Neuronal stem cell (in vitro differentiated cells): ENCODE data around the gene GABBR2.

ENCODE experiments used
- DNase-seq: peaks from one replicate; pipeline ENCODE4 v3.0.0-alpha.2; 2013; ENCODE audit warnings: low spot score
- H2AFZ ChIP-seq: one replicate; pipeline ENCODE4 v1.6.1; 2013; ENCODE audit warnings: mild to moderate bottlenecking, low read length, inconsistent platforms
- H2AK5ac ChIP-seq: 2 replicates; pipeline ENCODE4 v1.6.1; 2013; ENCODE audit warnings: low read depth, mild to moderate bottlenecking, inconsistent platforms, low read length, moderate library complexity, mixed read lengths
- H2BK120ac ChIP-seq: 2 replicates; pipeline ENCODE4 v1.6.1; 2013; ENCODE audit warnings: low read depth, mild to moderate bottlenecking, inconsistent platforms, low read length, moderate library complexity, mixed read lengths
- H2BK12ac ChIP-seq: one replicate; pipeline ENCODE4 v1.6.1; 2013; ENCODE audit warnings: low read length, inconsistent platforms
- H2BK15ac ChIP-seq: 2 replicates; pipeline ENCODE4 v1.6.1; 2013; ENCODE audit warnings: mild to moderate bottlenecking, low read length, inconsistent platforms, mixed read lengths
- H2BK5ac ChIP-seq: one replicate; pipeline ENCODE4 v1.6.1; 2013; ENCODE audit warnings: inconsistent platforms, mild to moderate bottlenecking, low read length, moderate library complexity
- H3K14ac ChIP-seq: one replicate; pipeline ENCODE4 v1.6.1; 2013; ENCODE audit warnings: low read length, inconsistent platforms
- H3K18ac ChIP-seq: 2 replicates; pipeline ENCODE4 v1.6.1; 2013; ENCODE audit warnings: low read length, inconsistent platforms
- H3K23ac ChIP-seq: 2 replicates; pipeline ENCODE4 v1.6.1; 2013; ENCODE audit warnings: low read depth, mild to moderate bottlenecking, mixed read lengths, low read length, inconsistent platforms; ENCODE audit not compliant: poor library complexity
- H3K27ac ChIP-seq: replicated peaks from 3 replicates; pipeline ENCODE4 v1.5.1; 2013; ENCODE audit warnings: low read length, inconsistent platforms
- H3K27me3 ChIP-seq, 3 experiments: 2 replicates each; pipeline ENCODE4 v1.6.1; 2013; ENCODE audit warnings: low read length in 3 of 3, mild to moderate bottlenecking in 2 of 3, inconsistent platforms in 1 of 3, low read depth in 1 of 3, mixed read lengths in 1 of 3, moderate library complexity in 1 of 3; ENCODE audit not compliant: control insufficient read depth in 3 of 3, insufficient read depth in 3 of 3
- H3K36me3 ChIP-seq, 2 donors: replicated peaks in 1 of 2; 2 replicates each; pipeline ENCODE4 v1.6.1; 2013; ENCODE audit warnings: low read length in 2 of 2; ENCODE audit not compliant: control insufficient read depth in 2 of 2, insufficient read depth in 2 of 2
- H3K4ac ChIP-seq: 2 replicates; pipeline ENCODE4 v1.6.1; 2013; ENCODE audit warnings: inconsistent platforms, mild to moderate bottlenecking, low read length, moderate library complexity
- H3K4me1 ChIP-seq, 2 donors: 1 replicate in 1 of 2; 2 replicates in 1 of 2; pipeline ENCODE4 v1.6.1; 2013; ENCODE audit warnings: low read length in 2 of 2, low read depth in 1 of 2; ENCODE audit not compliant: control insufficient read depth in 2 of 2, insufficient read depth in 1 of 2
- H3K4me2 ChIP-seq: one replicate; pipeline ENCODE4 v1.6.1; 2013; ENCODE audit warnings: mild to moderate bottlenecking, low read length, inconsistent platforms; ENCODE audit not compliant: insufficient read depth, poor library complexity, severe bottlenecking
- H3K4me3 ChIP-seq, 2 donors: 2 replicates each; pipeline ENCODE4 v1.5.1; 2013; ENCODE audit warnings: low read length in 2 of 2, mild to moderate bottlenecking in 2 of 2, inconsistent platforms in 1 of 2, moderate library complexity in 1 of 2
- H3K79me1 ChIP-seq: one replicate; pipeline ENCODE4 v1.6.1; 2013; ENCODE audit warnings: low read depth, mild to moderate bottlenecking, inconsistent platforms, low read length, moderate library complexity
- H3K9ac ChIP-seq: one replicate; pipeline ENCODE4 v1.6.1; 2013; ENCODE audit warnings: mild to moderate bottlenecking, low read depth, low read length, inconsistent platforms; ENCODE audit not compliant: poor library complexity
- H3K9me3 ChIP-seq, 2 donors: replicated peaks in 1 of 2; 2 replicates each; pipeline versions ENCODE3 to v1.6.1; 2013; ENCODE audit warnings: low read length in 2 of 2, mild to moderate bottlenecking in 2 of 2, inconsistent platforms in 1 of 2, low read depth in 1 of 2, mixed read lengths in 1 of 2, moderate library complexity in 1 of 2; ENCODE audit not compliant: control insufficient read depth in 2 of 2, insufficient read depth in 1 of 2
- H4K8ac ChIP-seq: one replicate; pipeline ENCODE4 v1.6.1; 2013; ENCODE audit warnings: low read depth, mild to moderate bottlenecking, inconsistent platforms, low read length, moderate library complexity
- H4K91ac ChIP-seq: one replicate; pipeline ENCODE4 v1.6.1; 2013; ENCODE audit warnings: low read length, low read depth, mild to moderate bottlenecking, inconsistent platforms; ENCODE audit not compliant: poor library complexity
- WGBS, 2 donors: extraction: QIAGEN DNeasy Blood & Tissue Kit; methylation state at CpG; one replicate each; pipeline ENCODE4 v1.1.7; 2013; ENCODE audit warnings: missing lambda C conversion rate in 2 of 2, mixed read lengths in 1 of 2; ENCODE audit not compliant: insufficient read length in 2 of 2, insufficient replicate concordance in 1 of 2; ENCODE audit errors: extremely low coverage in 2 of 2; 5-methylcytosine and 5-hydroxymethylcytosine counted together

Gene GABBR2

GRCh38 chr9:98280574-98280973 lies 428.2 kb downstream of the GABBR2 start:
- H3K36me3 ChIP-seq, result no peaks in the 10 kb centered on the region
- H4K91ac ChIP-seq, result no peak overlapping the region
- H4K8ac ChIP-seq, result no peak overlapping the region
- no peaks in the 10 kb centered on the region for H3K9me3 ChIP-seq
- no CpG with 5 or more reads among the region's 6 CpGs for WGBS, 2 donors
- no peak overlapping the region for H3K23ac ChIP-seq
- no peak overlapping the region for H2AFZ ChIP-seq
- H2AK5ac ChIP-seq, result no peak overlapping the region
- H3K27me3 ChIP-seq, result peaks cover 0 to 16% (median 0%) of the 10 kb centered on the region in 3 experiments
- no peak overlapping the region for H3K4ac ChIP-seq
- H3K27ac ChIP-seq, result no peak overlapping the region
- no peak overlapping the region for H3K4me2 ChIP-seq
- no peak overlapping the region for H2BK15ac ChIP-seq
- H3K18ac ChIP-seq, result no peak overlapping the region
- H2BK5ac ChIP-seq, result no peak overlapping the region
- no peak overlapping the region for H3K9ac ChIP-seq
- H3K4me3 ChIP-seq, result no peak overlapping the region
- no peak for DNase-seq
- H3K4me1 ChIP-seq, result peaks cover 0 to 3% of the 10 kb centered on the region in 2 donors
- H3K79me1 ChIP-seq, result no peaks in the 10 kb centered on the region
- no peak overlapping the region for H2BK12ac ChIP-seq
- H2BK120ac ChIP-seq, result no peak overlapping the region
- H3K14ac ChIP-seq, result no peak overlapping the region

GRCh38 chr9:98280162-98280561 lies 428.6 kb downstream of the GABBR2 start:
- H3K14ac ChIP-seq, result peak overlapping the region; percentile 47
- H3K27ac ChIP-seq, result no peak overlapping the region
- no peaks in the 10 kb centered on the region for H3K9me3 ChIP-seq
- peak overlapping the region; percentile 51 for H2BK15ac ChIP-seq
- WGBS, 2 donors, result no CpG with 5 or more reads among the region's 2 CpGs
- no peak overlapping the region for H3K4me3 ChIP-seq
- no peak overlapping the region for H3K4ac ChIP-seq
- no peaks in the 10 kb centered on the region for H3K79me1 ChIP-seq
- H4K91ac ChIP-seq, result no peak overlapping the region
- H3K4me2 ChIP-seq, result no peak overlapping the region
- no peak overlapping the region for H2BK5ac ChIP-seq
- no peaks in the 10 kb centered on the region for H3K36me3 ChIP-seq
- no peak overlapping the region for H2AK5ac ChIP-seq
- H2BK120ac ChIP-seq, result no peak overlapping the region
- H3K27me3 ChIP-seq, result peaks cover 0 to 16% (median 0%) of the 10 kb centered on the region in 3 experiments
- H3K9ac ChIP-seq, result no peak overlapping the region
- no peak overlapping the region for H2BK12ac ChIP-seq
- no peak for DNase-seq
- no peak overlapping the region for H3K23ac ChIP-seq
- peaks cover 0 to 3% of the 10 kb centered on the region in 2 donors for H3K4me1 ChIP-seq
- no peak overlapping the region for H2AFZ ChIP-seq
- H4K8ac ChIP-seq, result no peak overlapping the region
- peak overlapping the region; percentile 36 for H3K18ac ChIP-seq

GRCh38 chr9:98276907-98277469 lies 431.7 kb downstream of the GABBR2 start:
- no peak overlapping the region for H3K27ac ChIP-seq
- no peak overlapping the region for H2AK5ac ChIP-seq
- WGBS, 2 donors, result no CpG with 5 or more reads among the region's 10 CpGs
- H3K4me1 ChIP-seq, result peaks cover 0 to 5% of the 10 kb centered on the region in 2 donors
- H3K27me3 ChIP-seq, result peaks cover 0 to 13% (median 0%) of the 10 kb centered on the region in 3 experiments
- H2AFZ ChIP-seq, result no peak overlapping the region
- no peak overlapping the region for H3K4me2 ChIP-seq
- H4K8ac ChIP-seq, result no peak overlapping the region
- no peaks in the 10 kb centered on the region for H3K36me3 ChIP-seq
- H2BK15ac ChIP-seq, result no peak overlapping the region
- no peaks in the 10 kb centered on the region for H3K9me3 ChIP-seq
- H3K4me3 ChIP-seq, result no peak overlapping the region
- H2BK12ac ChIP-seq, result no peak overlapping the region
- no peak overlapping the region for H3K9ac ChIP-seq
- H2BK120ac ChIP-seq, result no peak overlapping the region
- no peak overlapping the region for H3K4ac ChIP-seq
- no peak overlapping the region for H2BK5ac ChIP-seq
- H4K91ac ChIP-seq, result no peak overlapping the region
- H3K14ac ChIP-seq, result no peak overlapping the region
- no peak overlapping the region for H3K23ac ChIP-seq
- no peaks in the 10 kb centered on the region for H3K79me1 ChIP-seq
- H3K18ac ChIP-seq, result no peak overlapping the region
- no peak for DNase-seq

GRCh38 chr9:98275159-98275558 lies 433.6 kb downstream of the GABBR2 start:
- H3K27me3 ChIP-seq, result peaks cover 0 to 3% (median 0%) of the 10 kb centered on the region in 3 experiments

More at GRCh38 chr9:98275159-98275558, 433.6 kb downstream of the GABBR2 start:
- Histone ChIP-seq H2BK5ac (no peak overlapping the region), H4K91ac (no peak overlapping the region), H2BK15ac (no peak overlapping the region), H2BK12ac (no peak overlapping the region), H3K27ac (no peak overlapping the region), H3K9me3 (no peaks in the 10 kb centered on the region), H2BK120ac (no peak overlapping the region), H3K4ac (no peak overlapping the region), H4K8ac (no peak overlapping the region), H2AFZ (no peak overlapping the region), H3K23ac (no peak overlapping the region), H3K14ac (no peak overlapping the region), H3K79me1 (no peaks in the 10 kb centered on the region), H3K36me3 (no peaks in the 10 kb centered on the region), H3K4me3 (no peak overlapping the region), H2AK5ac (no peak overlapping the region), H3K18ac (no peak overlapping the region), H3K4me1 (peaks cover 6 to 8% of the 10 kb centered on the region in 2 donors), H3K9ac (no peak overlapping the region), H3K4me2 (no peak overlapping the region)
- WGBS, 2 donors, result no CpG with 5 or more reads among the region's 2 CpGs
- no peak for DNase-seq
